H1 (cell line): ENCODE results near the gene CD180. TPM values are rescaled to one million over a fixed set of nuclear protein-coding genes. Genes with fewer than 3 reads are reported as not detected.

Experiments
- RNF2 ChIP-seq: fragments of 200-900, 300-1000 bp; sonication (generic); IDR thresholded peaks from 2 replicates; pipeline ENCODE4 v1.7.1; 2016; ENCODE audit warnings: borderline replicate concordance, low read depth, mild to moderate bottlenecking, antibody characterized with exemption, low read length; ENCODE audit not compliant: poor library complexity, severe bottlenecking; ENCODE audit errors: missing control alignments
- SIRT6 ChIP-seq: IDR thresholded peaks from one replicate; pipeline ENCODE4 v1.7.1; 2012; ENCODE audit warnings: low read length, inconsistent platforms
- polyA plus RNA-seq, 7 experiments: library from polyadenylated mRNA; depleted of rRNA in 3 of 7; stranded (reverse) in 5 of 7; unstranded in 2 of 7; fragments of >200 nt in 5 of 7; fragments of 200-250 nt in 2 of 7; gene quantifications; 1 replicate in 5 of 7; 2 replicates in 1 of 7; 4 replicates in 1 of 7; pipeline versions ENCODE4 v1.2.1 to v1.2.3, GENCODE V29; 2011 to 2013; ENCODE audit warnings: missing spikeins in 2 of 7, mixed read lengths in 2 of 7
- total RNA-seq: library from RNA; stranded (reverse); fragmentation: NEBNext Ultra II Directional; extraction: Animal tissue kit (Norgen Biotek cat#: 25700); gene quantifications from 2 replicates; pipeline ENCODE4 v1.2.1, GENCODE V29; 2021

CD180 gene
- total and polyA plus RNA-seq, 2 of the 8 experiments (the other 6 are each of a cell fraction or from before 2014, with no cell fraction given): not detected

DNA sequence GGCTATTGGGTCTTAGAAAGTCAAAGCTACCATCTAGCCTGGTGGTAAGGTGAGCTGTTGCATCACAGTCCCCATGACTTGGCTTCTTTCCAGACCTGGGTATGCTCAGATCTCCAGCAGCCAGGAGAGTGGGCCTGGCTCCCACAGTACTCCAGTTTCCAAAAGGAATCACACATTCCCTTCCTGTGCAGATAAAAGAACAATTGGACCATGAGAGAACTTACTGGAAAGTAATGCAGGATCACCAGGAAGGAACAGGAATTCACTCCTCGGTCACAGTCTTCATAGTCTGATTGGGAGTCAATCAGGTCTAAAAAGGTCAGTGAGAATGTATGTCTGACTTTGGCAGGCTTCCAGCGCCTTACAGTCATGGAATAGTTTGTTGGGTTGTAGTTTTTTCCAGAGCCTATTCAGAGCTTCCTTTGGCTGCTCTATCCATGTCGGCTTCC is 47.8 kb upstream of the CD180 start (continued):
- no peak for TF ChIP-seq RNF2
- no peak for TF ChIP-seq SIRT6
